Measurements from ENCODE around the gene ELK4. TPM values are rescaled to one million over a fixed set of nuclear protein-coding genes. Genes with fewer than 3 reads are reported as not detected.

ELK4 gene
- total and polyA plus RNA-seq, 2 experiments from 2014 or later: 5.1 to 16.4 TPM

- TF ChIP-seq EZH2phosphoT487 (IDR thresholded peaks at IDR 0.05; ENCODE audit: insufficient read depth, low read depth) (no peak), EZH2 (IDR thresholded peaks at IDR 0.05; ENCODE audit: insufficient read depth, poor library complexity, severe bottlenecking) (no peak)
- Histone ChIP-seq H3K27ac (no peak overlapping the region), H3K4me3 (no peak overlapping the region), H3K9me3 (ENCODE audit: low read depth) (no peaks in the 10 kb centered on the region), H3K9me2 (ENCODE audit: insufficient read depth) (no peaks in the 10 kb centered on the region), H3K9ac (no peak overlapping the region), H3K36me3 (ENCODE audit: low read depth) (no peaks in the 10 kb centered on the region), H3K79me2 (ENCODE audit: insufficient read depth) (no peaks in the 10 kb centered on the region), H3K27me3 (replicated peaks; ENCODE audit: insufficient read depth) (peaks cover 72% of the 10 kb centered on the region), H3K4me2 (ENCODE audit: unreplicated experiment) (no peak overlapping the region), H4K20me1 (ENCODE audit: insufficient read depth) (no peaks in the 10 kb centered on the region), H2AFZ (no peak overlapping the region), H3K4me1 (ENCODE audit: insufficient read depth) (no peaks in the 10 kb centered on the region), H3F3A (ENCODE audit: insufficient read depth) (no peaks in the 10 kb centered on the region)
- WGBS, 2 experiments (ENCODE audit: low coverage in 1 of 2, low lambda C conversion rate in 2 of 2, missing lambda C conversion rate in 2 of 2): 32 to 36% methylated on average over 22 of the region's 22 CpGs
- no peak for DNase-seq
- in situ Hi-C loops (cut with MboI): no loop called here
Observed at GRCh38 chr1:205576805-205577761, 54.7 kb downstream of the ELK4 start.

GRCh38 chr1:205576011-205576410 lies 55.8 kb downstream of the ELK4 start:
- in situ Hi-C loops (cut with MboI): no loop called here
- H3K27me3 ChIP-seq (replicated peaks; ENCODE audit: insufficient read depth): peaks cover 73% of the 10 kb centered on the region
- WGBS, 2 experiments (ENCODE audit: low coverage in 1 of 2, low lambda C conversion rate in 2 of 2, missing lambda C conversion rate in 2 of 2): 45 to 53% methylated on average over 3 of the region's 3 CpGs
- H3K27ac ChIP-seq: no peak overlapping the region
- no peaks in the 10 kb centered on the region for H3F3A ChIP-seq (ENCODE audit: insufficient read depth)
- no peaks in the 10 kb centered on the region for H3K79me2 ChIP-seq (ENCODE audit: insufficient read depth)
- H4K20me1 ChIP-seq (ENCODE audit: insufficient read depth): no peaks in the 10 kb centered on the region
- no peaks in the 10 kb centered on the region for H3K9me2 ChIP-seq (ENCODE audit: insufficient read depth)
- DNase-seq: no peak
- no peak overlapping the region for H3K4me3 ChIP-seq
- H3K4me1 ChIP-seq (ENCODE audit: insufficient read depth): no peaks in the 10 kb centered on the region
- H3K36me3 ChIP-seq (ENCODE audit: low read depth): no peaks in the 10 kb centered on the region
- no peak overlapping the region for H3K9ac ChIP-seq
- no peak overlapping the region for H3K4me2 ChIP-seq (ENCODE audit: unreplicated experiment)
- TF ChIP-seq EZH2 (IDR thresholded peaks at IDR 0.05; ENCODE audit: insufficient read depth, poor library complexity, severe bottlenecking) (no peak), EZH2phosphoT487 (IDR thresholded peaks at IDR 0.05; ENCODE audit: insufficient read depth, low read depth) (no peak)
- H3K9me3 ChIP-seq (ENCODE audit: low read depth): no peaks in the 10 kb centered on the region
- H2AFZ ChIP-seq: no peak overlapping the region

GRCh38 chr1:205575294-205575885 lies 56.4 kb downstream of the ELK4 start:
- Histone ChIP-seq H3K36me3 (ENCODE audit: low read depth) (no peaks in the 10 kb centered on the region), H3K27me3 (replicated peaks; ENCODE audit: insufficient read depth) (peaks cover 79% of the 10 kb centered on the region), H3K4me2 (ENCODE audit: unreplicated experiment) (no peak overlapping the region), H2AFZ (no peak overlapping the region), H3K9ac (no peak overlapping the region), H3K9me2 (ENCODE audit: insufficient read depth) (no peaks in the 10 kb centered on the region), H3K27ac (no peak overlapping the region), H3F3A (ENCODE audit: insufficient read depth) (no peaks in the 10 kb centered on the region), H3K9me3 (ENCODE audit: low read depth) (no peaks in the 10 kb centered on the region), H3K79me2 (ENCODE audit: insufficient read depth) (no peaks in the 10 kb centered on the region), H4K20me1 (ENCODE audit: insufficient read depth) (no peaks in the 10 kb centered on the region), H3K4me3 (no peak overlapping the region), H3K4me1 (ENCODE audit: insufficient read depth) (no peaks in the 10 kb centered on the region)
- in situ Hi-C loops (cut with MboI): no loop called here
- TF ChIP-seq EZH2 (IDR thresholded peaks at IDR 0.05; ENCODE audit: insufficient read depth, poor library complexity, severe bottlenecking) (no peak), EZH2phosphoT487 (IDR thresholded peaks at IDR 0.05; ENCODE audit: insufficient read depth, low read depth) (no peak)
- 40 to 50% methylated on average over 1 of the region's 1 CpG for WGBS, 2 experiments (ENCODE audit: low coverage in 1 of 2, low lambda C conversion rate in 2 of 2, missing lambda C conversion rate in 2 of 2)
- DNase-seq: no peak

- Histone ChIP-seq H3F3A (ENCODE audit: insufficient read depth) (no peaks in the 10 kb centered on the region), H2AFZ (no peak overlapping the region), H3K9me2 (ENCODE audit: insufficient read depth) (no peaks in the 10 kb centered on the region), H3K9me3 (ENCODE audit: low read depth) (no peaks in the 10 kb centered on the region), H3K79me2 (ENCODE audit: insufficient read depth) (no peaks in the 10 kb centered on the region), H3K4me2 (ENCODE audit: unreplicated experiment) (no peak overlapping the region), H3K36me3 (ENCODE audit: low read depth) (no peaks in the 10 kb centered on the region), H3K27me3 (replicated peaks; ENCODE audit: insufficient read depth) (peaks cover 86% of the 10 kb centered on the region), H3K9ac (no peak overlapping the region), H3K4me3 (no peak overlapping the region), H4K20me1 (ENCODE audit: insufficient read depth) (no peaks in the 10 kb centered on the region), H3K27ac (no peak overlapping the region), H3K4me1 (ENCODE audit: insufficient read depth) (no peaks in the 10 kb centered on the region)
- TF ChIP-seq EZH2phosphoT487 (IDR thresholded peaks at IDR 0.05; ENCODE audit: insufficient read depth, low read depth): no peak
- TF ChIP-seq EZH2 (IDR thresholded peaks at IDR 0.05; ENCODE audit: insufficient read depth, poor library complexity, severe bottlenecking): no peak
- DNase-seq: no peak
- in situ Hi-C loops (cut with MboI): no loop called here
- 36 to 38% methylated on average over 1 of the region's 1 CpG for WGBS, 2 experiments (ENCODE audit: low coverage in 1 of 2, low lambda C conversion rate in 2 of 2, missing lambda C conversion rate in 2 of 2)
Observed at GRCh38 chr1:205572421-205572820, 59.4 kb downstream of the ELK4 start.
